H9 (cell line): ENCODE data around the gene PRUNE1. TPM values are rescaled to one million over a fixed set of nuclear protein-coding genes. Genes with fewer than 3 reads are reported as not detected.
A peak's percentile ranks its signal among the peaks of the same experiment; 100 is the strongest.

Experiments used
- DNase-seq: peaks from one replicate; pipeline ENCODE4 v3.0.0-alpha.2; 2017
- H2AFZ ChIP-seq: one replicate; pipeline ENCODE4 v1.6.1; 2013; ENCODE audit warnings: mild to moderate bottlenecking, low read length, control low read depth, moderate library complexity
- H2AK5ac ChIP-seq: 2 replicates; pipeline ENCODE4 v1.6.1; 2013; ENCODE audit warnings: low read length, control low read depth, mixed read lengths; ENCODE audit not compliant: insufficient read length
- H2BK120ac ChIP-seq: one replicate; pipeline ENCODE4 v1.6.1; 2013; ENCODE audit warnings: low read depth, mild to moderate bottlenecking, low read length, control low read depth, inconsistent platforms; ENCODE audit not compliant: poor library complexity, severe bottlenecking
- H2BK12ac ChIP-seq: 2 replicates; pipeline ENCODE4 v1.6.1; 2013; ENCODE audit warnings: low read length, control low read depth, mixed read lengths, low read depth; ENCODE audit not compliant: insufficient read length
- H2BK15ac ChIP-seq: 2 replicates; pipeline ENCODE4 v1.6.1; 2013; ENCODE audit warnings: low read depth, low read length, control low read depth
- H2BK20ac ChIP-seq: one replicate; pipeline ENCODE4 v1.6.1; 2013; ENCODE audit warnings: low read depth, mild to moderate bottlenecking, low read length, control low read depth, inconsistent platforms; ENCODE audit not compliant: poor library complexity, severe bottlenecking
- H2BK5ac ChIP-seq: 2 replicates; pipeline ENCODE4 v1.6.1; 2013; ENCODE audit warnings: low read length, control low read depth, mixed read lengths; ENCODE audit not compliant: insufficient read length
- H3K14ac ChIP-seq: 2 replicates; pipeline ENCODE4 v1.6.1; 2013; ENCODE audit warnings: low read length, control low read depth; ENCODE audit not compliant: insufficient read depth
- H3K18ac ChIP-seq: 2 replicates; pipeline ENCODE4 v1.6.1; 2013; ENCODE audit warnings: low read depth, mild to moderate bottlenecking, mixed read lengths, low read length, control low read depth; ENCODE audit not compliant: insufficient read length
- H3K23ac ChIP-seq: 2 replicates; pipeline ENCODE4 v1.6.1; 2013; ENCODE audit warnings: low read length, control low read depth, mixed read lengths, low read depth; ENCODE audit not compliant: insufficient read length
- H3K23me2 ChIP-seq: 2 replicates; pipeline ENCODE4 v1.6.1; 2013; ENCODE audit warnings: low read depth, mild to moderate bottlenecking, mixed read lengths, low read length, control low read depth; ENCODE audit not compliant: insufficient read length, poor library complexity, severe bottlenecking
- H3K27ac ChIP-seq: 2 replicates; pipeline ENCODE4 v1.5.1; 2013; ENCODE audit warnings: low read length, control low read depth, mixed read lengths, low read depth; ENCODE audit not compliant: insufficient read length
- H3K27me3 ChIP-seq: 2 replicates; pipeline ENCODE4 v1.6.1; 2013; ENCODE audit warnings: low read length, control low read depth, inconsistent platforms; ENCODE audit not compliant: insufficient read depth
- H3K4ac ChIP-seq: 2 replicates; pipeline ENCODE4 v1.6.1; 2013; ENCODE audit warnings: low read depth, mild to moderate bottlenecking, control low read depth, inconsistent platforms, low read length, moderate library complexity
- H3K4me1 ChIP-seq: 2 replicates; pipeline ENCODE4 v1.6.1; 2013; ENCODE audit warnings: low read length, control low read depth, inconsistent platforms; ENCODE audit not compliant: insufficient read depth
- H3K4me2 ChIP-seq: 2 replicates; pipeline ENCODE4 v1.6.1; 2013; ENCODE audit warnings: low read length, control low read depth, mixed read lengths; ENCODE audit not compliant: insufficient read length, insufficient read depth
- H3K56ac ChIP-seq: 2 replicates; pipeline ENCODE4 v1.6.1; 2013; ENCODE audit warnings: low read depth, mild to moderate bottlenecking, mixed read lengths, low read length, control low read depth; ENCODE audit not compliant: insufficient read length
- H3K79me1 ChIP-seq: 2 replicates; pipeline ENCODE4 v1.6.1; 2013; ENCODE audit warnings: low read depth, mild to moderate bottlenecking, moderate library complexity, low read length, control low read depth, inconsistent platforms; ENCODE audit not compliant: insufficient read depth, poor library complexity, severe bottlenecking
- H3K79me2 ChIP-seq: 2 replicates; pipeline ENCODE4 v1.6.1; 2013; ENCODE audit warnings: low read length, control low read depth, inconsistent platforms; ENCODE audit not compliant: insufficient read depth
- H3K9ac ChIP-seq: 2 replicates; pipeline ENCODE4 v1.6.1; 2013; ENCODE audit warnings: low read length, control low read depth, mixed read lengths; ENCODE audit not compliant: insufficient read length; ENCODE audit errors: extremely low read depth
- H3K9me3 ChIP-seq: one replicate; pipeline ENCODE4 v1.6.1; 2013; ENCODE audit warnings: low read depth, low read length, inconsistent platforms; ENCODE audit not compliant: control insufficient read depth
- H3T11ph ChIP-seq: one replicate; pipeline ENCODE4 v1.6.1; 2013; ENCODE audit warnings: mild to moderate bottlenecking, low read length, control low read depth, inconsistent platforms
- H4K20me1 ChIP-seq: one replicate; pipeline ENCODE4 v1.6.1; 2013; ENCODE audit not compliant: control insufficient read depth, insufficient read length, insufficient read depth
- H4K5ac ChIP-seq: 2 replicates; pipeline ENCODE4 v1.6.1; 2013; ENCODE audit warnings: low read depth, mild to moderate bottlenecking, mixed read lengths, low read length, control low read depth; ENCODE audit not compliant: insufficient read length
- H4K8ac ChIP-seq: replicated peaks from 2 replicates; pipeline ENCODE4 v1.6.1; 2013; ENCODE audit warnings: low read length, control low read depth, mixed read lengths, low read depth; ENCODE audit not compliant: insufficient read length
- H4K91ac ChIP-seq: 2 replicates; pipeline ENCODE4 v1.6.1; 2013; ENCODE audit warnings: low read depth, mild to moderate bottlenecking, moderate library complexity, mixed read lengths, low read length, control low read depth; ENCODE audit not compliant: insufficient read length
- H3K27ac Mint-ChIP-seq, 3 experiments: 2 replicates in 2 of 3; 3 replicates in 1 of 3; pipeline ENCODE4 v1.8.0; 2020 to 2021; ENCODE audit warnings: mixed read lengths in 3 of 3, mild to moderate bottlenecking in 1 of 3, moderate library complexity in 1 of 3
- H3K27me3 Mint-ChIP-seq: 2 replicates; pipeline ENCODE4 v1.8.0; 2021; ENCODE audit warnings: low read depth, mild to moderate bottlenecking, moderate library complexity, mixed read lengths
- H3K36me3 Mint-ChIP-seq, 3 experiments: 2 replicates in 2 of 3; 3 replicates in 1 of 3; pipeline ENCODE4 v1.8.0; 2020 to 2021; ENCODE audit warnings: low read depth in 3 of 3, mixed read lengths in 3 of 3; ENCODE audit not compliant: insufficient read depth in 1 of 3
- H3K4me1 Mint-ChIP-seq, 2 experiments: 2 replicates each; pipeline ENCODE4 v1.8.0; 2020; ENCODE audit warnings: mixed read lengths in 2 of 2
- H3K4me3 Mint-ChIP-seq, 2 experiments: 2 replicates in 1 of 2; 3 replicates in 1 of 2; pipeline ENCODE4 v1.8.0; 2020 to 2021; ENCODE audit warnings: mild to moderate bottlenecking in 2 of 2, mixed read lengths in 2 of 2, moderate library complexity in 1 of 2
- H3K9me3 Mint-ChIP-seq, 2 experiments: 2 replicates in 1 of 2; 3 replicates in 1 of 2; pipeline ENCODE4 v1.8.0; 2020; ENCODE audit warnings: mild to moderate bottlenecking in 2 of 2, mixed read lengths in 2 of 2, moderate library complexity in 1 of 2
- CTCF ChIP-seq: fragments of 200-600 bp; sonication (generic); conservative IDR thresholded peaks from 3 replicates; pipeline ENCODE4 v1.8.0; 2021; ENCODE audit warnings: antibody characterized with exemption, mild to moderate bottlenecking
- whole genome bisulfite sequencing: extraction: QIAGEN DNeasy Blood & Tissue Kit; methylation state at CpG from one replicate; pipeline ENCODE4 v1.1.7; 2013; ENCODE audit warnings: missing lambda C conversion rate, low lambda C conversion rate, mixed read lengths; ENCODE audit not compliant: insufficient read length; ENCODE audit errors: extremely low coverage; 5-methylcytosine and 5-hydroxymethylcytosine counted together
- total RNA-seq: library from RNA; stranded (reverse); gene quantifications from 2 replicates; pipeline ENCODE4 v1.2.1, GENCODE V29; 2021

Gene PRUNE1
- total RNA-seq, 1 experiment from 2014 or later, result 22.3 TPM

GRCh38 chr1:151036356-151036755 is 28.1 kb downstream of the PRUNE1 start, which contains the start of gene BNIPL:
Gene BNIPL (plus strand): TSS chr1:151036586. CDS start chr1:151036726, 140 bp downstream.
- H3K18ac ChIP-seq, result no peak within 1 kb of the TSS
- H3K23me2 ChIP-seq, result no peaks in the 10 kb centered on the region
- peaks cover 17 to 21% of the 10 kb centered on the region in 2 experiments for H3K4me1 Mint-ChIP-seq
- no peaks in the 10 kb centered on the region; the same call in 1 of the 2 replicates for H3K27me3 Mint-ChIP-seq
- H3K14ac ChIP-seq, result no peak within 1 kb of the TSS
- H3K27ac ChIP-seq, result no peak within 1 kb of the TSS
- no peak within 1 kb of the TSS for H2AK5ac ChIP-seq
- H3K56ac ChIP-seq, result no peak within 1 kb of the TSS
- no peaks in the 10 kb centered on the region; the same call in 1 of the 2 replicates for H3K4me1 ChIP-seq
- H3K79me2 ChIP-seq, result no peaks in the 10 kb centered on the region
- H3K4me2 ChIP-seq, result no peak within 1 kb of the TSS
- no peak within 1 kb of the TSS for H2BK20ac ChIP-seq
- H3K36me3 Mint-ChIP-seq, result peaks cover 13 to 25% (median 14%) of the 10 kb centered on the region in 3 experiments
- H2BK15ac ChIP-seq, result no peak within 1 kb of the TSS; the same call in 1 of the 2 replicates
- no CpG with 5 or more reads among the region's 2 CpGs for WGBS
- no peak within 1 kb of the TSS for H3K4ac ChIP-seq
- no peak within 1 kb of the TSS for H3K9ac ChIP-seq
- no peaks in the 10 kb centered on the region for H3K27me3 ChIP-seq
- TF ChIP-seq CTCF, result no peak
- H2BK12ac ChIP-seq, result no peak within 1 kb of the TSS
- H4K91ac ChIP-seq, result no peak within 1 kb of the TSS
- no peak within 1 kb of the TSS for H2BK120ac ChIP-seq
- H2AFZ ChIP-seq, result no peak within 1 kb of the TSS
- no peak within 1 kb of the TSS for H4K8ac ChIP-seq
- no peaks in the 10 kb centered on the region for H3K9me3 Mint-ChIP-seq
- H4K20me1 ChIP-seq, result no peaks in the 10 kb centered on the region
- H3K4me3 Mint-ChIP-seq, result peak within 1 kb of the TSS in 1 of 2 experiments; percentile 16; a peak in 2 of 5 replicates
- no peaks in the 10 kb centered on the region for H3K79me1 ChIP-seq
- H4K5ac ChIP-seq, result no peak within 1 kb of the TSS
- H3K9me3 ChIP-seq, result no peaks in the 10 kb centered on the region
- no peak within 1 kb of the TSS for H2BK5ac ChIP-seq
- H3T11ph ChIP-seq, result no peak within 1 kb of the TSS
- no peak for DNase-seq
- H3K23ac ChIP-seq, result no peak within 1 kb of the TSS
- H3K27ac Mint-ChIP-seq, result peak within 1 kb of the TSS; percentile 38 to 90 (median 80); a peak in 5 of 7 replicates
